Lung (tissue), 12 donors: ENCODE results near the gene TRIOBP. TPM values are rescaled to one million over a fixed set of nuclear protein-coding genes. Genes with fewer than 3 reads are reported as not detected.

ENCODE experiments used
- ATAC-seq: fragments of 200-7000 bp; cut with Tn5 transposase; one replicate; pipeline ENCODE4 v1.9.1; 2020; ENCODE audit warnings: moderate number of reproducible peaks; ENCODE audit not compliant: insufficient read depth, low FRiP score
- DNase-seq, 3 donors: peaks; one replicate each; pipeline ENCODE4 v3.0.0-alpha.2; 2013 to 2017
- H3K27ac ChIP-seq, 2 donors: one replicate each; pipeline ENCODE4 v1.5.1; 2013; ENCODE audit warnings: mild to moderate bottlenecking in 2 of 2, moderate library complexity in 2 of 2, control low read depth in 1 of 2, inconsistent platforms in 1 of 2, low read depth in 1 of 2, low read length in 1 of 2
- H3K27me3 ChIP-seq, 3 donors: one replicate each; pipeline ENCODE4 v1.5.1; 2013; ENCODE audit warnings: low read length in 2 of 3; ENCODE audit not compliant: control insufficient read depth in 3 of 3, insufficient read depth in 3 of 3
- H3K36me3 ChIP-seq, 4 donors: one replicate each; pipeline ENCODE4 v1.5.1; 2013; ENCODE audit warnings: low read length in 4 of 4, mild to moderate bottlenecking in 1 of 4, moderate library complexity in 1 of 4; ENCODE audit not compliant: control insufficient read depth in 4 of 4, insufficient read depth in 4 of 4
- H3K4me1 ChIP-seq, 5 donors: one replicate each; pipeline ENCODE4 v1.5.1; 2013; ENCODE audit warnings: low read length in 5 of 5, mild to moderate bottlenecking in 2 of 5, moderate library complexity in 1 of 5; ENCODE audit not compliant: control insufficient read depth in 5 of 5, insufficient read depth in 5 of 5
- H3K4me3 ChIP-seq: one replicate; pipeline ENCODE4 v1.5.1; 2013; ENCODE audit warnings: mild to moderate bottlenecking, control low read depth, moderate library complexity
- H3K9ac ChIP-seq, 2 donors: one replicate each; pipeline ENCODE4 v1.5.1; 2013; ENCODE audit warnings: low read length in 2 of 2, control low read depth in 1 of 2; ENCODE audit not compliant: insufficient read depth in 1 of 2
- H3K9me3 ChIP-seq, 4 donors: one replicate each; pipeline ENCODE4 v1.5.1; 2013; ENCODE audit warnings: low read length in 3 of 4, mild to moderate bottlenecking in 1 of 4, moderate library complexity in 1 of 4; ENCODE audit not compliant: control insufficient read depth in 4 of 4, insufficient read depth in 3 of 4
- whole genome bisulfite sequencing, 2 donors: extraction: QIAGEN DNeasy Blood & Tissue Kit; methylation state at CpG; one replicate each; pipeline ENCODE4 v1.1.7; 2013; 5-methylcytosine and 5-hydroxymethylcytosine counted together
- polyA plus RNA-seq, 2 donors: library from polyadenylated mRNA; stranded (reverse); fragments of 200-250 nt; gene quantifications; one replicate each; pipeline ENCODE4 v1.2.1, GENCODE V29; 2013
- total RNA-seq, 2 donors: library from RNA; depleted of rRNA in 1 of 2; stranded (reverse); fragments of >200 nt in 1 of 2; gene quantifications; one replicate each; pipeline ENCODE4 v1.2.1, GENCODE V29; 2014 to 2021
- TF ChIP-seq, protein P1 (sequence below): IDR thresholded peaks from 2 replicates; pipeline ENCODE4 v1.5.1; 2012; ENCODE audit warnings: mild to moderate bottlenecking; ENCODE audit errors: control extremely low read depth, extremely low read depth
- donor health status: control.
- donor health status: control.
- donor health status: Bipolar disorder and iron deficiency.
- donor health status: healthy.
- donor health status: DM: yes; HTN: yes; CAD: no.

The TRIOBP gene
- total and polyA plus RNA-seq, 4 donors, result 37.1 to 105 (median 85.0) TPM

DNA sequence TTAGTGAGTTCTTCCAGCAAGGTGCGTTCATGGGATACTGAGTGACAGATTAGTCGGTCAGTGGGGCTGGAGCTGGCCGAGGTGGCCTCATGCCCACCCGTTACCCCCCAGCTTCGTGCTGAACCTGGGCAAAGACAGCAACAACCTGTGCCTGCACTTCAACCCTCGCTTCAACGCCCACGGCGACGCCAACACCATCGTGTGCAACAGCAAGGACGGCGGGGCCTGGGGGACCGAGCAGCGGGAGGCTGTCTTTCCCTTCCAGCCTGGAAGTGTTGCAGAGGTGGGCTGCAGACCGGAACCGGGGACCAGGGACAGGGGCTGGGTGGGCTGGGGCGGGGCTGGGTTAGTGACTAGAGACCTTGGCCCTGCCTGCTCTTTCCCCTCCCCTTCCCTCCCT lies 18.5 kb upstream of the TRIOBP start:
- Histone ChIP-seq H3K4me3 (no peak overlapping the region), H3K36me3 (peaks cover 0 to 7% (median 4%) of the 10 kb centered on the region in 4 donors), H3K4me1 (peaks cover 0 to 16% (median 8%) of the 10 kb centered on the region in 5 donors), H3K9me3 (no peaks in the 10 kb centered on the region), H3K27me3 (no peaks in the 10 kb centered on the region), H3K27ac (no peak overlapping the region), H3K9ac (no peak overlapping the region)
- TF ChIP-seq, protein P1, sequence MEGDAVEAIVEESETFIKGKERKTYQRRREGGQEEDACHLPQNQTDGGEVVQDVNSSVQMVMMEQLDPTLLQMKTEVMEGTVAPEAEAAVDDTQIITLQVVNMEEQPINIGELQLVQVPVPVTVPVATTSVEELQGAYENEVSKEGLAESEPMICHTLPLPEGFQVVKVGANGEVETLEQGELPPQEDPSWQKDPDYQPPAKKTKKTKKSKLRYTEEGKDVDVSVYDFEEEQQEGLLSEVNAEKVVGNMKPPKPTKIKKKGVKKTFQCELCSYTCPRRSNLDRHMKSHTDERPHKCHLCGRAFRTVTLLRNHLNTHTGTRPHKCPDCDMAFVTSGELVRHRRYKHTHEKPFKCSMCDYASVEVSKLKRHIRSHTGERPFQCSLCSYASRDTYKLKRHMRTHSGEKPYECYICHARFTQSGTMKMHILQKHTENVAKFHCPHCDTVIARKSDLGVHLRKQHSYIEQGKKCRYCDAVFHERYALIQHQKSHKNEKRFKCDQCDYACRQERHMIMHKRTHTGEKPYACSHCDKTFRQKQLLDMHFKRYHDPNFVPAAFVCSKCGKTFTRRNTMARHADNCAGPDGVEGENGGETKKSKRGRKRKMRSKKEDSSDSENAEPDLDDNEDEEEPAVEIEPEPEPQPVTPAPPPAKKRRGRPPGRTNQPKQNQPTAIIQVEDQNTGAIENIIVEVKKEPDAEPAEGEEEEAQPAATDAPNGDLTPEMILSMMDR, result no peak
- 78 to 85% methylated on average over 18 of the region's 18 CpGs for WGBS, 2 donors
- DNase-seq (no peak), ATAC-seq (no peak)

DNA sequence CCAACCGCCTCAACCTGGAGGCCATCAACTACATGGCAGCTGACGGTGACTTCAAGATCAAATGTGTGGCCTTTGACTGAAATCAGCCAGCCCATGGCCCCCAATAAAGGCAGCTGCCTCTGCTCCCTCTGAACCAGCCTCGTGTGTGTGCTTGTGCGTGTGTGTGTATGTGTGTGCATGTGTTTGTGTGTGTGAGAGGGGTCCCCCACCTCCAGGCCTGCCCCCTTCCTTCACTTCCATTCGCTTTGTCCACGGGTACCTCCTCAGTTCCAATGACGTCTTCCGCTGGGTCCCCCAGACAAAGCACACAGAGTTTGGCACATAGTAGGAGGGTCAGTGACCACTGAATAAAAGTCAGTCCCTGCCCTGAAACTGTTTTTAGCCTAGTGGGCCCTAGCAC lies 17.2 kb upstream of the TRIOBP start:
- TF ChIP-seq, protein P1, result no peak
- DNase-seq (no peak), ATAC-seq (no peak)
- Histone ChIP-seq H3K27ac (peak overlapping the region in 1 of 2 donors; percentile 32), H3K4me1 (peaks cover 0 to 9% (median 5%) of the 10 kb centered on the region in 5 donors), H3K4me3 (no peak overlapping the region), H3K36me3 (peaks cover 0 to 7% (median 4%) of the 10 kb centered on the region in 4 donors), H3K27me3 (no peaks in the 10 kb centered on the region), H3K9me3 (no peaks in the 10 kb centered on the region), H3K9ac (no peak overlapping the region)
- WGBS, 2 donors, result 87 to 88% methylated on average over 8 of the region's 8 CpGs

DNA sequence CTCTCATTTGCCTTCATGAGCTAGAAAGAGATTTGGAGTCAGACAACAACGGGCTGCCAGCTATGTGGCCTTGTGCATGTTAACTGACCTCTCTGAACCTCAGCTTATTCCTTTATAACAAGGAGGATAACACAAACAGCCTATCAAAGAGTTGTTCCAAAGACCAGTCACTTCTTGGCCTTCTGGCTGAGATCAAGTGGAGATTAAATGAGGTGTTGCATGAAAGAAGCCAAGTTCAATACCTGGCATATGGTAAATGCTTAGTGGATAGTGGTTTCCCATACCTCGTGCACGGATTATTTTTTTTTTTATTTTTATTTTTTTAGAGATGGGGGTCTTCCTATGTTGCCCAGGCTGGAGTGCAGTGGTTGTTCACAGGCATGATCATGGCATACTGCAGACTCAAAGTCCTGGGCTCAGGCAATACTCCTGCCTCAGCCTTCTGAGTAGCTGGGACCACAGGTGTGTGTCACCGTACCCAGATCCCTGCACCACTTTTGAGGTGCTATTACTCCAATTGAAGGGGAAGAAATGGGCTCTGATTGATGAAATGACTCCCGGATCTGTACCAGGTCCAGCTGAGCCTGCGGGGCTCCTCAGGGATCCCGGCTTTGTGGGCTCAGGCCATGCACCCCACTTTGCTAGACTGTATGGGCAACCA lies 16.5 kb upstream of the TRIOBP start:
- Histone ChIP-seq H3K4me1 (peaks cover 0 to 8% (median 3%) of the 10 kb centered on the region in 5 donors), H3K27ac (peak overlapping the region in 1 of 2 donors; percentile 32), H3K4me3 (no peak overlapping the region), H3K9ac (no peak overlapping the region), H3K9me3 (no peaks in the 10 kb centered on the region), H3K27me3 (no peaks in the 10 kb centered on the region), H3K36me3 (peaks cover 0 to 7% (median 4%) of the 10 kb centered on the region in 4 donors)
- DNase-seq (no peak), ATAC-seq (no peak)
- TF ChIP-seq, protein P1, result no peak
- 86 to 89% methylated on average over 7 of the region's 7 CpGs for WGBS, 2 donors
